ENCODE results near the gene TRIM47.

TRIM47 gene

GRCh38 chr17:75906143-75906884 is 27.9 kb upstream of the TRIM47 start:
- DNase-seq = no peak

- DNase-seq = peak; percentile 86 to 94
Observed at GRCh38 chr17:75904749-75905521, 26.6 kb upstream of the TRIM47 start, which contains the start of gene MRPL38. Gene MRPL38, minus strand, starts transcription at chr17:75904884. Its CDS starts 9 bp downstream, at chr17:75904875.

GRCh38 chr17:75902406-75902805 is 24.0 kb upstream of the TRIM47 start:
- DNase-seq = no peak

- no peak for DNase-seq
Observed at GRCh38 chr17:75901727-75902126, 23.3 kb upstream of the TRIM47 start.

GRCh38 chr17:75900691-75901533 is 22.5 kb upstream of the TRIM47 start:
- no peak for DNase-seq

- DNase-seq = no peak
Observed at GRCh38 chr17:75899767-75900468, 21.5 kb upstream of the TRIM47 start.

GRCh38 chr17:75899353-75899752 is 21.0 kb upstream of the TRIM47 start:
- DNase-seq = no peak

- DNase-seq = no peak
Observed at GRCh38 chr17:75898791-75899190, 20.4 kb upstream of the TRIM47 start.

GRCh38 chr17:75898065-75898464 is 19.7 kb upstream of the TRIM47 start:
- DNase-seq = no peak

- no peak for DNase-seq
Observed at GRCh38 chr17:75897160-75898019, 19.0 kb upstream of the TRIM47 start.

- peak; percentile 75 to 81 for DNase-seq
Observed at GRCh38 chr17:75896415-75897159, 18.2 kb upstream of the TRIM47 start, which contains the start of gene TRIM65. Gene TRIM65, minus strand, starts transcription at chr17:75896951. Its CDS starts 14 bp downstream, at chr17:75896937.

- DNase-seq = no peak
Observed at GRCh38 chr17:75895370-75896155, 17.2 kb upstream of the TRIM47 start.

- DNase-seq = no peak
Observed at GRCh38 chr17:75894049-75894733, 15.8 kb upstream of the TRIM47 start.

GRCh38 chr17:75893305-75894048 is 15.1 kb upstream of the TRIM47 start:
- no peak for DNase-seq

GRCh38 chr17:75892556-75893224 is 14.3 kb upstream of the TRIM47 start:
- no peak for DNase-seq

GRCh38 chr17:75891605-75892555 is 13.5 kb upstream of the TRIM47 start:
- DNase-seq = no peak

Measured in activated CD4-positive, alpha-beta T cell treated with anti-CD3 and anti-CD28 coated beads for 4 hours (primary cell).